C4-2B (cell line): Measurements from ENCODE around the gene ADPRH.
"Not testable (repeated sequence)": the region's sequence is repeated elsewhere in the genome, so short reads cannot be mapped to it uniquely, and the experiment has no call there.

ENCODE experiments used
- H3K27ac ChIP-seq: fragments of 450-650 bp; 2 replicates; pipeline ENCODE4 v1.5.1; 2017
- ZFX ChIP-seq: fragments of 450-650 bp; IDR thresholded peaks from 2 replicates; pipeline ENCODE4 v1.6.1; 2017
- TF ChIP-seq, protein P1 (sequence below): fragments of 450-650 bp; conservative IDR thresholded peaks from 2 replicates; pipeline ENCODE4 v1.5.1; 2017; ENCODE audit warnings: mild to moderate bottlenecking

ADPRH gene

DNA sequence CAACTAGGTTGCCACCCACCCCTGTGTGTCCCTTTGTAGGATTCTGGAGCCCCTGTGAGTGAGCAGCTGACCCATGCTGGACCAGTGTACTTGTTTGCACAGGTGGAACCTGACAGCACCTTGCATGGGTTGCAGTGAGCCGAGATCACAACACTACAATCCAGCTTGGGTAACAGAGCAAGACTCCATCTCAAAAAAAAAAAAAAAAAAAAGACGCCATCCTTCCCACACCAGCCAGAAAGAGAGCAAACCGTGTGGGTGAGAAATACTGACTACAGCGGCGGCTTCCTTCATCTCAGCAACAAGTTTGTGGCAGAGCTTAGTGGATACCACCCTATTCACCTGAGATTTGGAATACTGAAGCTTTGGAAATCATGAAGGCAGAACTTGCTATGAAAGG is 19.1 kb upstream of the ADPRH start:
- no peak overlapping the region for H3K27ac ChIP-seq
- no peak for TF ChIP-seq ZFX
- TF ChIP-seq, protein P1, sequence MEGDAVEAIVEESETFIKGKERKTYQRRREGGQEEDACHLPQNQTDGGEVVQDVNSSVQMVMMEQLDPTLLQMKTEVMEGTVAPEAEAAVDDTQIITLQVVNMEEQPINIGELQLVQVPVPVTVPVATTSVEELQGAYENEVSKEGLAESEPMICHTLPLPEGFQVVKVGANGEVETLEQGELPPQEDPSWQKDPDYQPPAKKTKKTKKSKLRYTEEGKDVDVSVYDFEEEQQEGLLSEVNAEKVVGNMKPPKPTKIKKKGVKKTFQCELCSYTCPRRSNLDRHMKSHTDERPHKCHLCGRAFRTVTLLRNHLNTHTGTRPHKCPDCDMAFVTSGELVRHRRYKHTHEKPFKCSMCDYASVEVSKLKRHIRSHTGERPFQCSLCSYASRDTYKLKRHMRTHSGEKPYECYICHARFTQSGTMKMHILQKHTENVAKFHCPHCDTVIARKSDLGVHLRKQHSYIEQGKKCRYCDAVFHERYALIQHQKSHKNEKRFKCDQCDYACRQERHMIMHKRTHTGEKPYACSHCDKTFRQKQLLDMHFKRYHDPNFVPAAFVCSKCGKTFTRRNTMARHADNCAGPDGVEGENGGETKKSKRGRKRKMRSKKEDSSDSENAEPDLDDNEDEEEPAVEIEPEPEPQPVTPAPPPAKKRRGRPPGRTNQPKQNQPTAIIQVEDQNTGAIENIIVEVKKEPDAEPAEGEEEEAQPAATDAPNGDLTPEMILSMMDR = no peak

DNA sequence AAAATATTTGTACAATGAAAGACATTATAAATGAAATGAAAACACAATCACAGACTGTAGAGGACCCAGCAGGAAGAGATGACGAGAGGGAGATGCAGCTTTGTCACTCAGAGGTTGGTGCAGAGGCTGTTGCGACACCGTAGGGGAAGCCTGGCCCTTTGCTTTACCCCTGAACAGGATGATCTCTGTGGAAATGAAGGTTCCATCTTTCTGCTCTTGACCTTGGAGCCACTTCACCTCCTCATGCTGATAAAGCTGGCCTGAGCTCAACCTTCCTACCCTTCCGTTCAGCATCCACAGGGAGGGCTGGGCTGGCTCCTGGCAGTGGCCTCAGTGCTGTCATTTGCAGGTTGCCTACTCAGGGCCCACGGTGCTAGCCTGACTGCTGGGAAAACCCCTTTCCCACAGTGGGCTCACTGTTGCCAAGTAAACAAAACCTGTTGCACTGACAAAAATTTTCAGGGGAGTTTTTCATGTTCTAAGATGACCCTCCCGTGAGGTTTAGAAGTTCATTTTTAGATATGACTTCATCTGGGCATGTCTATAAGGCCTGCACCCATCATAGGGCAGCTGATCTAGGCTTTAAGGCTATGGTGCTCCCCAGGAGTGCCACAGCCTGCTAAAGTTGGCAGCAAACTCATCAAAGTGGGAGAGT is 16.9 kb upstream of the ADPRH start:
- H3K27ac ChIP-seq = no peak overlapping the region
- TF ChIP-seq, protein P1 = no peak
- no peak for TF ChIP-seq ZFX

DNA sequence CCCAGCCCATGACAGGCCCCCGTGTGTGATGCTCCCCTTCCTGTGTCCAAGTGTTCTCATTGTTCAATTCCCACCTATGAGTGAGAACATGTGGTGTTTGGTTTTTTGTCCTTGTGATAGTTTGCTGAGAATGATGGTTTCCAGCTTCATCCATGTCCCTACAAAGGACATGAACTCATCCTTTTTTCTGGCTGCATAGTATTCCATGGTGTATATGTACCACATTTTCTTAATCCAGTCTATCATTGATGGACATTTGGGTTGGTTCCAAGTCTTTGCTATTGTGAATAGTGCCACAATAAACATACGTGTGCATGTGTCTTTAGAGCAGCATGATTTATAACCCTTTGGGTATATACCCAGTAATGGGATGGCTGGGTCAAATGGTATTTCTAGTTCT is 16.0 kb upstream of the ADPRH start:
- not testable (repeated sequence) for H3K27ac ChIP-seq

DNA sequence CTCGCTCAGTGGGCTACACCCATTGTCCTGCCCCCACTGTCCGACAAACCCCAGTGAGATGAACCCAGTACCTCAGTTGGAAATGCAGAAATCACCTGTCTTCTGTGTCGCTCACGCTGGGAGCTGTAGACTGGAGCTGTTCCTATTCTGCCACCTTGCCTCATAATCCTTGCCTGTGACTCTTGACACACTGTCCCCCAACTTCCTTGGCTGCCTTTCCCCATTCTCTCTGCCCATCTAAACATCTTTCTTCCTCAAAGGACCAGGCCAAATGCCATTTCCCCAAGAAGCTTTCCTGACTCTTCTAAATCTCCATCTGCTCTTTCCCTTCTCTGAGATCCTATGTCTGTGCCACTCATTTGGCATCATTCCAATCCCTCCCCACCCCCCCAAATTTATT is 10.1 kb upstream of the ADPRH start:
- H3K27ac ChIP-seq = no peak overlapping the region

DNA sequence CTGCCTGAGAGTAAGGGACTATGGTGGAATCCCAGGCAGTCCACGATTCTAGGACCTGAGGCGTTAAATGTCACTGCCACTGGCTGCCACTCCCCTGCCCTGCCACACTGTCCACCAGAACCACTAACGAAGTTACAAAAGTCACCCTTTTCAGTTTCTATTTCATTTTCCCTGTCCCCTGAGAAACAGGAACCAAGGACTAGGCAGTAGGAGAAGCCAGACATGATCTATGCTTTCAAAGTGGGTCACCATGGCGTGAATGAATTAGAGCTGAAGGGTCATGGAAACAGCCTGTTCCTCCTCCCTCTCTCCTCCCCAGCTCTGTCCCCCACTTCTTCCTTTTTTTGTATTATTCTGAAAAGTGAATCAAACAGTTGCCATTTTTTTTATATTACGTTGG is 9.1 kb upstream of the ADPRH start:
- no peak for TF ChIP-seq ZFX
- TF ChIP-seq, protein P1 = no peak
- H3K27ac ChIP-seq = no peak overlapping the region

More for the DNA sequence above, 10.1 kb upstream of the ADPRH start:
- TF ChIP-seq, protein P1 = no peak
- no peak for TF ChIP-seq ZFX

DNA sequence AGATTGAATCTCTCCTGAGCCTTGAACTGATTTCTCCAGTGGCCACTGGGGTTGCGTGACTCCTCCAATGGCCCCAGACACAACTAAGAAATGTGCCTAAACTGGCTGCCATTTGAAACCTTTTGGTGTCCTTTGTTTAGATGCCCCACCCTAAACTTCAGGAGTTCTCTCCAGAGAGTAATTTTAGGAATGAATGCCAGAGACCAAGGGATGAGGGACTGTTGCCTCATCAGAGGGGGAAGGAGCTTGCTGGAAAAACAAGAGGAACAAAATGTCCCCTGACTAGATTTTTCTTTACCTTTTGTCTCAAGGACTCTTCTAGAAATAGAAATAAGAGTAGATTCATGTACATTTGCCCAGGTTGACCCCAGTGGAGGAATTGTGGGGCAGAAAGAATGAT is 8.1 kb upstream of the ADPRH start:
- no peak overlapping the region for H3K27ac ChIP-seq
- TF ChIP-seq ZFX = no peak
- TF ChIP-seq, protein P1 = no peak

DNA sequence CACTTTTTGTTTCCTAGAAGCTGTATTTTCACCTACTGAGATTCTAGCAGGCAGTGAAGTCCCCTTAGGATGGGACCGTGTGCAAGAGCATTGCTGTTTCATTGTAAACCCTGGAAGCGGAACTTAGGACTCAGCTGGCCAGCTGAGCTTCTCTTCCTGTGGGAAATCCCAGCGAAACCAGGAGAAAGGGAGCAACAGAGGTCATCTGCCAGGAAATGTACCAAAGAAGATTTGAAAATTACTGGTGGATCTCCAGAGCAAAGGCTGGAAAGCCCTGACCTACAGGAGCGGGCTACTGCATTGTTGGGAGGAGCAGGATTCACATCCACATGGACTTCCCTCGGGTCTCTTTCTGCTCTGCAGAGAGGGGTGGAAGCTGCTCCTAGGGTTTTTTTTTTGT is 7.6 kb upstream of the ADPRH start:
- TF ChIP-seq ZFX = no peak
- TF ChIP-seq, protein P1 = no peak
- no peak overlapping the region for H3K27ac ChIP-seq

DNA sequence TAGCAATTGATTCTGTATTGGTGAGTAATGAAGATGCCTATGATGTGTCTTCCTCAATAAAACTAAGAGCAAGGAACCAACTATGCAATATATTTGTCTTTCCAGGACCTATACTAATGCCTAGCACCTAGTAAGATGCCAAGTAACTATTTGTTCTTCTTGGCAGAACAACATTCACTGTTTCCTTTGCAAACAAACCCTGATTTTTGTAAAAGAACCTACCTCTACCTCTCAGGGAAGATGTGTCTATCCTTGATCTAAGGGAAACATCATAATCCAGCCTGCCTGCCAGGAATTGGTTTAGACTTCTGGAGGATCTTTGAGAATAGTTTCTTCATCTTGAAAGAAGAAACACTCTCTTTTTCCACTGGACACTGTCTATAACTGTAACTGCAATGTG is 3.8 kb upstream of the ADPRH start:
- TF ChIP-seq ZFX = no peak
- TF ChIP-seq, protein P1 = no peak
- no peak overlapping the region for H3K27ac ChIP-seq
